ENCODE data around the gene MYOD1.

GRCh38 chr11:17695454-17696441 is 23.6 kb upstream of the MYOD1 start:
- TF ChIP-seq, protein P1, sequence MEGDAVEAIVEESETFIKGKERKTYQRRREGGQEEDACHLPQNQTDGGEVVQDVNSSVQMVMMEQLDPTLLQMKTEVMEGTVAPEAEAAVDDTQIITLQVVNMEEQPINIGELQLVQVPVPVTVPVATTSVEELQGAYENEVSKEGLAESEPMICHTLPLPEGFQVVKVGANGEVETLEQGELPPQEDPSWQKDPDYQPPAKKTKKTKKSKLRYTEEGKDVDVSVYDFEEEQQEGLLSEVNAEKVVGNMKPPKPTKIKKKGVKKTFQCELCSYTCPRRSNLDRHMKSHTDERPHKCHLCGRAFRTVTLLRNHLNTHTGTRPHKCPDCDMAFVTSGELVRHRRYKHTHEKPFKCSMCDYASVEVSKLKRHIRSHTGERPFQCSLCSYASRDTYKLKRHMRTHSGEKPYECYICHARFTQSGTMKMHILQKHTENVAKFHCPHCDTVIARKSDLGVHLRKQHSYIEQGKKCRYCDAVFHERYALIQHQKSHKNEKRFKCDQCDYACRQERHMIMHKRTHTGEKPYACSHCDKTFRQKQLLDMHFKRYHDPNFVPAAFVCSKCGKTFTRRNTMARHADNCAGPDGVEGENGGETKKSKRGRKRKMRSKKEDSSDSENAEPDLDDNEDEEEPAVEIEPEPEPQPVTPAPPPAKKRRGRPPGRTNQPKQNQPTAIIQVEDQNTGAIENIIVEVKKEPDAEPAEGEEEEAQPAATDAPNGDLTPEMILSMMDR (conservative IDR thresholded peaks at IDR 0.05): no peak
- no peak for TF ChIP-seq ZFX (IDR thresholded peaks at IDR 0.05)
